Glutamatergic neuron (in vitro differentiated cells): ENCODE measurements around the gene KCTD13. TPM values are rescaled to one million over a fixed set of nuclear protein-coding genes. Genes with fewer than 3 reads are reported as not detected.

Experiments used
- DNase-seq: peaks from one replicate; pipeline ENCODE4 v3.0.0; 2022
- H3K27ac Mint-ChIP-seq: one replicate; pipeline ENCODE4 v1.8.0; 2020; ENCODE audit warnings: mild to moderate bottlenecking, mixed read lengths, inconsistent platforms; ENCODE audit not compliant: unreplicated experiment
- H3K27me3 Mint-ChIP-seq: one replicate; pipeline ENCODE4 v1.8.0; 2020; ENCODE audit warnings: mild to moderate bottlenecking, moderate library complexity, mixed read lengths, inconsistent platforms; ENCODE audit not compliant: unreplicated experiment
- H3K36me3 Mint-ChIP-seq: one replicate; pipeline ENCODE4 v1.8.0; 2020; ENCODE audit warnings: mild to moderate bottlenecking, mixed read lengths, inconsistent platforms; ENCODE audit not compliant: unreplicated experiment
- H3K4me1 Mint-ChIP-seq: one replicate; pipeline ENCODE4 v1.8.0; 2020; ENCODE audit warnings: mild to moderate bottlenecking, low read depth, mixed read lengths, inconsistent platforms; ENCODE audit not compliant: unreplicated experiment
- H3K4me3 Mint-ChIP-seq: one replicate; pipeline ENCODE4 v1.8.0; 2020; ENCODE audit warnings: mild to moderate bottlenecking, mixed read lengths, inconsistent platforms; ENCODE audit not compliant: unreplicated experiment
- H3K9me3 Mint-ChIP-seq: one replicate; pipeline ENCODE4 v1.8.0; 2020; ENCODE audit warnings: mild to moderate bottlenecking, moderate library complexity, mixed read lengths, inconsistent platforms; ENCODE audit not compliant: unreplicated experiment
- CTCF ChIP-seq: fragments of 200-600 bp; sonication (generic); IDR thresholded peaks from one replicate; pipeline ENCODE4 v1.5.0; 2021; ENCODE audit not compliant: partially characterized antibody, unreplicated experiment
- total RNA-seq: library from RNA; stranded (reverse); fragmentation: NEBNext Ultra II Directional; extraction: Animal tissue kit (Norgen Biotek cat#: 25700); gene quantifications from one replicate; pipeline ENCODE4 v1.2.1, GENCODE V29; 2021; ENCODE audit not compliant: unreplicated experiment

Gene KCTD13
- total RNA-seq, 1 donor from 2014 or later: 18.4 TPM

- peaks cover 22% of the 10 kb centered on the region for H3K4me1 Mint-ChIP-seq
- peaks cover 10% of the 10 kb centered on the region for H3K9me3 Mint-ChIP-seq
- DNase-seq: no peak
- H3K36me3 Mint-ChIP-seq: no peaks in the 10 kb centered on the region
- TF ChIP-seq CTCF: no peak
- H3K27ac Mint-ChIP-seq: peak overlapping the region; percentile 69
- peaks cover 8% of the 10 kb centered on the region for H3K27me3 Mint-ChIP-seq
- peak overlapping the region; percentile 93 for H3K4me3 Mint-ChIP-seq
Measured at GRCh38 chr16:29925105-29925756, 795 bp downstream of the KCTD13 start.

- Mint-ChIP-seq H3K27me3 (peaks cover 7% of the 10 kb centered on the region), H3K4me3 (no peak overlapping the region), H3K9me3 (peaks cover 10% of the 10 kb centered on the region), H3K27ac (no peak overlapping the region), H3K36me3 (no peaks in the 10 kb centered on the region), H3K4me1 (peaks cover 22% of the 10 kb centered on the region)
- no peak for DNase-seq
- TF ChIP-seq CTCF: no peak
Measured at GRCh38 chr16:29922986-29923501, 3.0 kb downstream of the KCTD13 start.

- no peak for TF ChIP-seq CTCF
- Mint-ChIP-seq H3K4me1 (peaks cover 19% of the 10 kb centered on the region), H3K27ac (no peak overlapping the region), H3K4me3 (no peak overlapping the region), H3K36me3 (no peaks in the 10 kb centered on the region), H3K27me3 (peaks cover 4% of the 10 kb centered on the region), H3K9me3 (peaks cover 10% of the 10 kb centered on the region)
- DNase-seq: no peak
Measured at GRCh38 chr16:29922326-29922725, 3.7 kb downstream of the KCTD13 start.

- Mint-ChIP-seq H3K9me3 (peaks cover 3% of the 10 kb centered on the region), H3K36me3 (no peaks in the 10 kb centered on the region), H3K27ac (no peak overlapping the region), H3K4me1 (peaks cover 8% of the 10 kb centered on the region), H3K27me3 (peaks cover 2% of the 10 kb centered on the region), H3K4me3 (no peak overlapping the region)
- no peak for TF ChIP-seq CTCF
- no peak for DNase-seq
Measured at GRCh38 chr16:29921034-29921385, 5.0 kb downstream of the KCTD13 start.

- H3K9me3 Mint-ChIP-seq: peaks cover 3% of the 10 kb centered on the region
- DNase-seq: no peak
- H3K27me3 Mint-ChIP-seq: peaks cover 2% of the 10 kb centered on the region
- H3K27ac Mint-ChIP-seq: no peak overlapping the region
- H3K36me3 Mint-ChIP-seq: no peaks in the 10 kb centered on the region
- no peak overlapping the region for H3K4me3 Mint-ChIP-seq
- no peak for TF ChIP-seq CTCF
- H3K4me1 Mint-ChIP-seq: peaks cover 8% of the 10 kb centered on the region
Measured at GRCh38 chr16:29920288-29921033, 5.6 kb downstream of the KCTD13 start.
